Activated CD4-positive, alpha-beta T cell treated with anti-CD3 and anti-CD28 coated beads for 48 hours (primary cell): Measurements from ENCODE around the gene DIP2C.

Source experiments
- DNase-seq: peaks from one replicate; pipeline ENCODE4 v3.0.0-alpha.2; 2020

The DIP2C gene

GRCh38 chr10:677038-677437, 12.4 kb downstream of the DIP2C start:
- no peak for DNase-seq

GRCh38 chr10:676178-676577, 13.3 kb downstream of the DIP2C start:
- DNase-seq = no peak

- no peak for DNase-seq
Observed at GRCh38 chr10:675532-675931, 13.9 kb downstream of the DIP2C start.

- DNase-seq = no peak
Observed at GRCh38 chr10:673492-673891, 16.0 kb downstream of the DIP2C start.

GRCh38 chr10:672992-673391, 16.5 kb downstream of the DIP2C start:
- DNase-seq = no peak

GRCh38 chr10:672203-672602, 17.3 kb downstream of the DIP2C start:
- DNase-seq = no peak

- no peak for DNase-seq
Observed at GRCh38 chr10:670990-671389, 18.5 kb downstream of the DIP2C start.

GRCh38 chr10:670038-670437, 19.4 kb downstream of the DIP2C start:
- DNase-seq = no peak

- DNase-seq = no peak
Observed at GRCh38 chr10:668786-669485, 20.5 kb downstream of the DIP2C start.

GRCh38 chr10:667602-668143, 21.8 kb downstream of the DIP2C start:
- no peak for DNase-seq

- DNase-seq = no peak
Observed at GRCh38 chr10:667096-667495, 22.4 kb downstream of the DIP2C start.

GRCh38 chr10:666237-667012, 23.0 kb downstream of the DIP2C start:
- DNase-seq = no peak

GRCh38 chr10:665579-666091, 23.8 kb downstream of the DIP2C start:
- DNase-seq = no peak

GRCh38 chr10:664893-665292, 24.6 kb downstream of the DIP2C start:
- DNase-seq = no peak

GRCh38 chr10:664301-664700, 25.2 kb downstream of the DIP2C start:
- no peak for DNase-seq

GRCh38 chr10:663831-664251, 25.6 kb downstream of the DIP2C start:
- no peak for DNase-seq

- DNase-seq = no peak
Observed at GRCh38 chr10:663466-663751, 26.1 kb downstream of the DIP2C start.

- no peak for DNase-seq
Observed at GRCh38 chr10:662686-663465, 26.6 kb downstream of the DIP2C start.

GRCh38 chr10:662223-662605, 27.3 kb downstream of the DIP2C start:
- no peak for DNase-seq

- DNase-seq = no peak
Observed at GRCh38 chr10:661597-662222, 27.8 kb downstream of the DIP2C start.

GRCh38 chr10:660970-661596, 28.4 kb downstream of the DIP2C start:
- DNase-seq = no peak

GRCh38 chr10:660413-660969, 29.0 kb downstream of the DIP2C start:
- no peak for DNase-seq
